HG02973 (cell line): Measurements from ENCODE around the gene FBLN7.
"Not testable (repeated sequence)": the region's sequence is repeated elsewhere in the genome, so short reads cannot be mapped to it uniquely, and the experiment has no call there.

Experiments used
- ATAC-seq: cut with Tn5 transposase; IDR thresholded peaks from one replicate; pipeline ENCODE4 v1.9.1; 2021; ENCODE audit warnings: moderate library complexity; ENCODE audit not compliant: unreplicated experiment

FBLN7 gene

DNA sequence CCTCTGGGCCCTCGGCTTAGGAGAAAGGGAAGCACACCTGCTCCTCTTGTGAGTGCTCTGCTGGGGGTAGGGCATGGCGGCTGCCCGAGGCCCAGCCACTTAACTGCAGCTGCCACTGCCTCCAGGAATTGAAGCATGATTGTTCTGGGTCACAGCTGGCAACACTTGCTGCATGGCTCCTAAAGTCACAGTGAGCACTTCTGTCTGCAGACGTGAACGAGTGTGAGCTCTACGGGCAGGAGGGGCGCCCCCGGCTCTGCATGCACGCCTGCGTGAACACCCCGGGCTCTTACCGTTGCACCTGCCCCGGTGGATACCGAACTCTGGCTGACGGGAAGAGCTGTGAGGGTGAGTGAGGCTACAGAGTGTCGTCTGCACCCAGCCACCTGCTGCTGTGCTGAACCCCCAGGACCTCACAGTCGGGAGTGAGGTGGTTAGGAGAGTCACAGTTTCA lies 44.4 kb downstream of the FBLN7 start:
- ATAC-seq, result no peak

DNA sequence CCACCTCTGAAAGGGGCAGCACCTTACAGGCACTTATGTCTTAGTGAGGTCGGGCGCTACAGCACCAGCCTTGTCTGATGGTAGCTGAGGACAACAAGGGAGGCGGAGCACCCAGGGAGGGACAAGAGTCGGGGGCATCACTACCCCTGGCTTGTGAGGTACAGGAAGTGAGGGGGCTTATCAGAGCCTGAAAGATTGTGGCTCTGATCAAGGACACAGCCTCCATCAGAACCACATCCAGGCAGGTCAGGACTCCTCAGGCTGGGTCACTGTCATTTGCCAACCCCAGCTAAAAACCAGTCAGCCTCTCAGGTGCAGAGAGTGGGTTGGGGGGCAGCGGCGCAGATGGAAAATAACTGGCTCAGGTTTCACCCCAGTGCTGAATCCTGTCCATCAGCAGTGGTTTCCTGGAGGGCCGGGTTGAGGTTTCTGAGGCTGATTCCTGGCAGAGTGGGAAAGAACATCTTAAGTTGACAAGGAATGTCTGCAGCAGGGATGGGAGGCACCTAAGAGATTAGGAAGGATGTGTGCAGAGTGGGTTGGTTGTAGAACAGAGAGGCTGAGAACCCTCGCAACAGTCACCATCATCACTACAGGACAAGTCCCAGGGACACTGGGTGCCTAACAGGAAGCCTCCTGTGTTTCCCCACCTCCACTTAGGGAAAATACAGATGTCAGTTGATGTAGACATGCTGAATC lies 45.3 kb downstream of the FBLN7 start:
- ATAC-seq, result no peak

DNA sequence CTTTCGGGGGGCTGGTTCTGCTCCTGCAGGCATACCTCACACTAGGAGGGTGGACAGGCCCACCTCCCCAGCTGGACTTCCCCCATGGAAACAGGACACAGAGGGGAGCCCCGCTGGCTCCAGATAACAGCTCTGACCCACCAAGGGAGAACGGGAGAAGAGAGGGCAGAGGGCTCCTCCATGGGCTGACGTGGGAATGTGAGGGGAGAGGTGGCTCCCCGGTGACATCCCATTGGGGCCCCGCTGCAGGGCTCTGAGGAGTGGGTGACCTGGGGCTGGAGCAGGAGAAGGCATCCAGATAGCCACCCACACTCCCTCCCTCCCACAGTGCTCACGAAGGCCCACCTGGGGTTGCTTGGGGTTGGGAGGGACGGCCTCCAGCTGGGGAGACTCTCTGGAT lies 45.9 kb downstream of the FBLN7 start:
- no peak for ATAC-seq

DNA sequence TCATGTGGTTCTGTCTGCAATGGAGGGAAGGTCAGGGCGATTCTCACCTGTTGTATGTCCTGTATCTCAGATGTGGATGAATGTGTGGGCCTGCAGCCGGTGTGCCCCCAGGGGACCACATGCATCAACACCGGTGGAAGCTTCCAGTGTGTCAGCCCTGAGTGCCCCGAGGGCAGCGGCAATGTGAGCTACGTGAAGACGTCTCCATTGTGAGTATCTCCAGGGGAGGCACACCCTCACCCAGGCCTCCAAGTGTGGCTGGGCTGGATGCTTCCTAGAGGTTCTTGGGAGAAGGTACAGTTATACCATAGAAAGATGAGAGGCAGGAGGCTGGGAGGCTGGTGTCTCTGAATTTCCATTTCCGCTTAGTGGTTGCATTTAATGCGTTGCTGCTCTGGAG lies 46.9 kb downstream of the FBLN7 start:
- ATAC-seq, result no peak

DNA sequence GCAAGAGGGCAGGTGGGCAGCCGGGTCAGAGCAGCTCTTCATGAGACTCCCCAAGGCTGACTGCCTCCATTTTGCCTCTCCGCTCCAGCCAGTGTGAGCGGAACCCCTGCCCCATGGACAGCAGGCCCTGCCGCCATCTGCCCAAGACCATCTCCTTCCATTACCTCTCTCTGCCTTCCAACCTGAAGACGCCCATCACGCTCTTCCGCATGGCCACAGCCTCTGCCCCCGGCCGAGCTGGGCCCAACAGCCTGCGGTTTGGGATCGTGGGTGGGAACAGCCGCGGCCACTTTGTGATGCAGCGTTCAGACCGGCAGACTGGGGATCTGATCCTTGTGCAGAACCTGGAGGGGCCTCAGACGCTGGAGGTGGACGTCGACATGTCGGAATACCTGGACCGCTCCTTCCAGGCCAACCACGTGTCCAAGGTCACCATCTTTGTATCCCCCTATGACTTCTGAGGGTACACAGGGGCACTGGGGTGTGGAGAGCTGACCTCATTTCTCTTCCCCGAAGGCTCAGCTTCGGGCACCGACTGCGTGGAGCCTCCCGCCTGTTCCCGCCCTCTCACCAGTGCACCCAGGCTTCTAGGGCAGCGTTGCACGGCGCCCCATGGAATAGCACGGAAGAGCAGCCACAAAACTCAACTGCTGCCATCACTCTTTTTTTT lies 49.0 kb downstream of the FBLN7 start:
- no peak for ATAC-seq

DNA sequence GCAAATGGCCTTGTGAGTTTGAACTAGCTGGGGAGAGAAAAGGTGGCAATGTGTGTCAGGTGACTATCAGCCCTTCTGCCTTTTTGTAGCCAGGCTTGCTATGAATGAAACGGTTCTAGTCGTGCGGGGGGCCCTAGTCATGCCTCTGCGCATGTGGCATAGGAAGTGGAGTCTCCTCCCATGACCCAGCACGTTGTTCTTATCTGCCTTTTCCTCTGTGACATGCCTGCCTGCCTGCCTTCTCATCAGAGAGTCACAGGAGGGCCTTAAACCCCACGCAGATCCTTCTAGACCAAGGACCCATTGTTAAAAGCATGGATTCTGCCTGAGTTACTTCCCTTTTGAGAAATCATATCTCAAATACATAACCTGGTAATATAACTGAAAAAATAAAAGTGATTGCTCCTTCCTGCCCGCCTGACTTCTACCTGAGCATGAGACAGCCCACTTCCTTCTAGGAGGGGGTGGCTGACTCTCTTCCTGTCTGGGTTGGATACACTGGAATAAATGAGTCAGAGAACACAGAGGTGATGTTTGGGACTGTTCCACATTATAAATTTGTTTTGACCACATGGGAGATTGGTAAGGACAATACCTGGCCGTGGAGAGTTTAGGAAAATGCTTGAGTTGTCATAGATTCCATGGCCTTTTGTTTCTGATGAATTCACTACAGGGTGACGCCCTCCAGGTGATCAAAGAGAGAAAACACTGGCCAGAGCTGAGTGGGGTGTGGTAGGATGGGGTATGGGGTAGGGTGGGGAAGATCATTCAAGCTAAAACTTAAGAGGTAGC lies 49.8 kb downstream of the FBLN7 start:
- no peak for ATAC-seq

DNA sequence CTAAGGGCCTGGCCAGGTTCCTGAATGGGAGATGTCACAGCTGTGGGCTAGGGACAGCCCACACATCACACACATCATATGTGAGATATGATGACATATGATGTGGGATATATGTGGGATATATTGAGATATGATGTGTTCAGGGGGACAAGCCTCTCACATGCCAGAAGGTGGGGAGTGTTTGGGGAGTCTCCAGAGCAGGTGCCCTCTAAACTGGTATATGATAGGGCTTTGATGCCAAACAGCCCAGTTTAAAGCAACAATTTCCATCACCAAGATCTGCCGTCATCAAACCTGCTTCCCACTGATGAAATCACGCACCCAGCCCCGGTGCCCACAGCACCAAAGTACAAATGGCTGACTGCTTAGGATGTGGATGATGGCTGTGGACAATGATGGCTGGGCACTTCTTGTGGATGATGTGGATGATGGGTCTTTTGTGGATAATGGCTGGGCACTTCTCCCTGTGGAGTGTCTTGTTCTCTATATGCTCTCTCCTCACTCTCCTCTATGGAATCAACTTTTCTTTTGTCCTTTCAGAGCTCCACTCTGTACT lies 50.9 kb downstream of the FBLN7 start:
- no peak for ATAC-seq

DNA sequence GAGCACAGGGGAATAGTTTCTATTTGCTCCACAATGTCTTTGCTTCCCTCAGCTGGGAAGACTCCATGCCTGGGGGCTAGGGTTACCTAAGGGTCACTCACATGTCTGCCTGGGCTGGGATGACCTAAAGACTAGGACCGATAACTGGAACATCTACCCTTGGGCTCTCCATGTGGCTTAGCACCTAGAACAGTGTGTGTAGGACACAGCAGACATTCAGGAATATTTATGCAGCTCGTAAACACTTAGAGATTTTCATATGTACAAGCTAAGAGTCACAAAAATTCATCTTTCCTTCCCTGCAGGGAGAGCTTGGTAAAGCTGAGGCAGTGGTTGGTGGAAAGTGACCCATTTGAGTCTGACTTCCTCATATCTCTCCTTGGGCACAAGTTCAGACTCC lies 55.8 kb downstream of the FBLN7 start:
- ATAC-seq, result no peak

DNA sequence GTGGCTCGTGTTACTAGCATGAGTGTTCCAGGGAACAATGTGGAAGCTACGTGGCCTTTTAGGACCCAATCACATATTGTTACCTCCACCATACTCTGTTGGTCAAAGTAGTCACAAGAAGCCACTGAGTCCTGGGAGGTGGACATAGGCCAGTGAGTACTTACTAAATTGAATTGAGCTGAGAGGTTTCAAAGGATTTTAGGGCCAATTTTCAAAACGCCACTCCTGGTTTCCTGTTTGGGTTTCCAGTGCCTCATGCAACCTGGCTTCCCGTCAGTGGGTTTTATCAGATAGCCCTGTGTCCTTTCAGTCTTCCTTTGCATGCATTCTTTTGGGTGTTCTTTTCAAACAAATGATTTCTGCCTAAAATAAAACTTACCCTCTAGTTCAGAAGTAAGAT lies 56.3 kb downstream of the FBLN7 start:
- no peak for ATAC-seq

DNA sequence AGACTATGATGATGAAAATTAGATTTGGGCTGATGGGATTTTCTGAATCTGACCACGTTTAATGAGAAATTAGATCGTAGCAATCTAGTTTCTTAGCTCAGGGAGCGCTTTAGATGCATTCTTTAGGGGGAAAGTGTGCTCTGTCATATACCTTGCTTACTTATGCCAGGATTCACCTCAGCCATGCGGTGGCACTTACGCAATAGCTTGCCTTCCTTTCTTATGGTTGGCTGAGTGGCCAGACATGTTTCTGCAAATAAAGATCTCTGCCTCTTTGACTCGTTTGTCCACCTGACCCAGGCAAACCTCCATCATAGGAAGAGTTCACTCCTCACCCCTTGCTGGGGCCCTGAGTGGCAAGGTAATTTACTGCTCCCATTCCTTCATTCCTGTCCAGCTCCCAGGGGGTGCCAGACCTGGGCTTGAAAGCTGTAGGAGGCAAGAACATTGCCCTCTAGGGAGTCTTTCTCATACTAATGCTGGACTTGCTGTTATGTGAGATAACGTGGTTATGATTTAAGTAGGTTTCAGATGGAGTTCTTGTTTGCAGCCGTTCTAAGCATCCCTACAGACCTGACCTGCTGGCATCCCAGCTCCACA lies 57.1 kb downstream of the FBLN7 start:
- ATAC-seq, result no peak

DNA sequence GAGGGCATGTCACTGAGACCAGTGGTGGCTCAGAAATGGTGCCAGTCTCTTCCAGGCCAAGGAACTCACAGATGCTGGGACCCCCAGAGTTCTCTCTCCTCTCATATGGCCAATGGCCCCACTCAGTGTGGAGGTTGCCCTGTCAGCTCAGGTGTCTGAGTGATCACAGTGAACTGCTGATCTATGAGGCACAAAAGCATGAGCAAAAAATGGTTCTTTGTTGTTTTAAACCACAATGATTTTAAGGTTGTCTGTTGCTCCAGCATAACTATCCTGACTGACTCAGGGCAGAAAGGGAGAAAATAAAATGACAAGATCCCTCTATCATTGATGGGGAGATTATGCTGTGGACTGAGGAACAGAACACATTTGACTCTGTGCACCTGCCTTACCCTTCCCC lies 57.8 kb downstream of the FBLN7 start:
- no peak for ATAC-seq

DNA sequence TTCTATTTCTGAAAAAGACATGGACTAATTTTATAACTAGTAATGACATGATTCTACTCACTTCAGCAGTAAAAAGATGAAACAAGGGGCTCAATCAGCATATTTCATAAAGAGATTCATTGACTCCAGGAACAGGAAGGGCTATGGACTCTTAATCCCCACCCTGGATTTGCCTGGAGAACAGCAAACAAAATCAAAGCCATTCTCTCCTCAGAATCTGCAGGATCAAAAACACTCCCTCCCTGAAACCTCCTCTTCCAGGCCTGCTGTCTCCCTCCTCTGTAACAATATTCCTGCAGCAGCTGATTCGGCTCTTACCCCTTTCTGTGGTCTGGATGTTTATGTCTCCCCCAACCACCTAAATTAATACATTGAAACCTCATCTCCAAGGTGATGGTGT lies 59.7 kb downstream of the FBLN7 start:
- ATAC-seq, result no peak

DNA sequence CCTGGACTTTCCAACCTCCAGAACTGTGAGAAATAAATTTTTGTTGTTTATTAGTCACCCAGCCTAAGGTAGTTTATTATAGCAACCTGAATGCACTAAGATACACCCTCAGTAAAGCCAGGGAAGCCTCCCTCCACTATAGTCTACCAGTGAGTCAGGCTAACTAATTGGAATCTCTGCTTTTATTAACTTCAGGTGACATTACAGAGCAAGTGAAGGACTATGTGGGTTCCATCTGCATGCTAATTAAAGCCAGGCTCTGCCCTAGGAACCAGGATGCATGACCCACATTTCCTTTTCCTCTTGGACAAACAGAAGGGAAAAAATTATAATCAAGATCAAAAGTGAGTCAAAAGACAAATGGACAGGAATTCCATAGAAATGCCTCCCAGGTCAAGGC lies 60.6 kb downstream of the FBLN7 start:
- ATAC-seq, result no peak

DNA sequence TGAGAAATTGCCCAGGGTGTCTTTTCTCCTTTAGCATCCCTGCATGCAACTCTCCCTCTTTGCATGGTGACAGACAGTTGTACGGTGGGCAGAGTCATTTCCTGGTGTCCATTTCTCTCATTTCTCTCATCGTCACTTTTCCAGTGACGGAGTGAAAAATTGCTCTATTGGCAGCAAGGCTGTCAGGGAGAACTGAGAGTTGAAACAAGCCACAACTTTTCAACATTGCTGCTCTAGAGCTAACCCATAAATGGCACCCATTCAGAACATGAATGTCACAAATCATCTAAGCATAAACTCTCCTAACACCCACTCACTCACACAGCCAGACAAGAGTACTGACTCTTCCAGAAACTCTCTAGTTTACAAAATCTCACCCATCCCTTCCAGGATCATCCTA lies 61.0 kb downstream of the FBLN7 start:
- ATAC-seq, result no peak

DNA sequence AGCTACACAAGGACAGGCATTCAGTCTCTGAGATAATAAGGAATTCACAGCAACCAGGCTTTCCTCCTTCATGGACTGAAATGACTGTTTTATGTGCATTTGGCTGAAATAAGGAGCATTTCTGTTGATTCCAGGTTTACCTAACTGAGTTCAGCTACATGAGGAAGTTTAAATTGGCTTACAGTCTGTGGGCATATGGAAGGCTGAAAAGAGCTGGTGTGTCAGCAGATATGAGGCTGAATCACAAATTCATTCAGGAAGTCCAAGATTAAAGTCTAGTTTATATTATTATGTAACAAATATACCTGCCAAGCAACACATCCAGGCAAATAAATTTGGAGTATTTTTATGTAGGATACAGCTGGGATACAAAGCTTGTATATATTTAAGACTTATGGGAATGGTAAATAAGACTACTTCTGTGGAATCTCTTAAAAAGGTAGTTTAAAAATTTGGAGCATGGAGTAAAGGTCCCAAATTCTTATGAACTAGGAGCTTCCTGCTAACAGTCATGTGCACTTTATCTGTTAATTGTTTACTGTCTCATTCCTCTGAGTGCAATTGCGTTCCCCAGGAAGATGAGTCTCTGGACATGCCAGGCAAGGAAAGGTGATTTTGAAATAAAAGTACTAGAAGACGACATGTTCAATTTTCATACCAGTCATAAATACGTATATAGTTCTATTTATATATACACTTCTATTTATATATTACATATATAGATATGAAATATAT lies 63.7 kb downstream of the FBLN7 start:
- no peak for ATAC-seq

DNA sequence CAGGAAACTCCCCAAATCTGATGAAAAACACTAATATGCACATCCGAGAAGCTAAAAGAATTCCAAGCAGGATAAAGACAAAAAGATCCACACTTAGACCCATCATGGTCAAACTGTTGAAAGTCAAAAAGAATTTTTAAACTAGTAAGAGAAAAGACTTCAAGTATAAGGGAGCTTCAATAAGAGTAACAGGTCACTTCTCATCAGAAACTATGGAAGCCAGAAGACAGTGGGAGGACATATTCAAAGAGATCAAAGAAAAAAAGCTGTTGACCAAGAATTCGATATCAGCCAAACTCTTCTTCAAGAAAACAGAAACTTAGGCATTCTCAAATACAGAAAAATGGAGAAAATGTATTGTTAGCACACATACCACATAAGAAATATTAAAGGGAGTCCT lies 66.2 kb downstream of the FBLN7 start:
- no peak for ATAC-seq

DNA sequence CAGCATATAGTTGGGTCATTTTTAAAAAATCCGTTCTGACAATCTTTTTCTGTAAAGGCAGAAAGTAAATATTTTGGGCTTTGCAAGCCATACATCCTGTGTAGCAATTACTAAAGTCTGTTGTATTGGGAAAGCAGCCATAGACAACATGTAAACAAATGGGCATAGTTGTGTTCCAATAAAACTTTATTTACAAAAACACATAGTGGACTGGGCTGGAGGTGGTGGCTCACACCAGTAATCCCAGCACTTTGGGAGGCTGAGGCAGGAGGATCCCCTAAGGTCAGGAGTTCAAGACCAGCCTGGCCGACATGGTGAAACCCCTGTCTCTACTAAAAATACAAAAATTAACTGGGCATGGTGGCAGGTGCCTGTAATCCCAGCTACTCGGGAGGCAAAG lies 69.7 kb downstream of the FBLN7 start:
- not testable (repeated sequence) for ATAC-seq

DNA sequence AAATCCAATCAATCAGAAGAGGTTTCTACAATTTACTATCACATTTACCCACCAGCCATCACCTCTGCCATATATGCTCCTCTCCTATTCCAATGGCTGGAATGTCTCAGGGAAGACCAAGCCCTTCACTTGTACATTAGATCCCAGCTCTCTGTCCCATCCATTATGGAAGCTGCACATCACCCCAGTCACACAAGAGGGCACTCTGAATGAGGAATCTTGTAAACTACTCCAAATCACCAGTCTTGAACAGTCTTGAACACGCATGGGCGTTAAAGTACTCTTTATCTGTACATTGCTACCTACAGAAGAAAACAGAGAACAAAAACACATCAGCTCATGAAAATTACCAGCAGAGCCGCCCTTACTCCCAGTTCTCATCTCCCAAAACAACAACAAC lies 78.0 kb downstream of the FBLN7 start:
- ATAC-seq, result no peak

DNA sequence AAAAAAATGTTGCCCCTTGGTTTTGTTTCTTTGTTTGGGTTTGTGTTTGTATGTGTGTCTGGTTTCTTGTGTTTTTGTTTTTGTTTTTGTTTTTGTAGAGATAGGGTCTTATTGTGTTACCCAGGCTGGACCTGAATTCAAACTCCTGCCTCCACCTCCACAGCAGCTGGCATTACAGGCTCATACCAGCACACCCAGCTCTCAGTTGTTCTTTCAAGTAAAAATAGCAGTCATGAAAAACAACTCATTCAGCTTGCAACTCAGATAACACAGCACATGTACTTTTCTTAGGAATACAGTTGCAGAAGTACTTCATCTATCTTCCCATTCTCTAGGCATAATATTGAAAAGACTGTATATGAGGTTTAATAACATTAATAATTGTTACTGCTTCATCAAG lies 79.7 kb downstream of the FBLN7 start:
- no peak for ATAC-seq

DNA sequence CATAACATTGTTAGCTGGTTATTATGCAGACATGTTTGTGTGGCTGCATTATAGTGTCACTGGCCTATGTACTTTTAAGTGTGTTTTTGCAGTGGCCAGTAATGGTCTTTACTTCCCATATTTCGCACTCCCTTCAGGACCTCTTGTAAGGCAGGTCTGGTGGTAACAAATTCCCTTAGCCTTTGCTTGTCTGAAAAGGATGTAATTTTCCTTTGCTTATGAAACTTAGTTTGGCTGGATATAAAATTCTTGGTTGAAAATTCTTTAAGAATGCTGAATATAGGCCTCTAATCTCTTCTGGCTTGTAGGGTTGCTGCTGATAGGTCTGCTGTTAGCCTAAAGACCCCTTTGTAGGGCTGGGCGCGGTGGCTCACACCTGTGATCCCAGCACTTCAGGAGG lies 82.0 kb downstream of the FBLN7 start:
- ATAC-seq, result no peak

DNA sequence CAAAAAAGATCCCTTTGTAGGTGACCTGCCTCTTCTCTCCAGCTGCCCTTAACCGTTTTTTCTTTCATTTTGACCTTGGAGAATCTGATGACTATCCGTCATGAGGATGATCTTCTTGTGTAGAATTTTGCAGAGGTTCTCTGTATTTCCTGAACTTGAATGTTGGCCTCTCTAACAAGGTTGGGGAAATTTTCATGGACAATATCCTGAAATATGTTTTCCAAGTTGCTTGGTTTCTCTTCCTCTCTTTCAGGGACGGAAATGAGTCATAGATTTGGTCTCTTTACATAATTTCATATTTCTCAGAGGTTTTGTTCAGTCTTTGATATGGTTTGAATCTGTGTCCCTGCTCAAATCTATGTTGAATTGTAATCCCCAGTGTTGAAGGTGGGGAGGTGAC lies 82.6 kb downstream of the FBLN7 start:
- ATAC-seq, result no peak
